GM19238 (cell line): ENCODE data around the gene ARFGAP2.
"Not testable (repeated sequence)": the region's sequence is repeated elsewhere in the genome, so short reads cannot be mapped to it uniquely, and the experiment has no call there.

Experiments
- DNase-seq: peaks from one replicate; pipeline ENCODE4 v3.0.0; 2011; ENCODE audit warnings: low spot score; ENCODE audit not compliant: insufficient read length

Gene ARFGAP2

DNA sequence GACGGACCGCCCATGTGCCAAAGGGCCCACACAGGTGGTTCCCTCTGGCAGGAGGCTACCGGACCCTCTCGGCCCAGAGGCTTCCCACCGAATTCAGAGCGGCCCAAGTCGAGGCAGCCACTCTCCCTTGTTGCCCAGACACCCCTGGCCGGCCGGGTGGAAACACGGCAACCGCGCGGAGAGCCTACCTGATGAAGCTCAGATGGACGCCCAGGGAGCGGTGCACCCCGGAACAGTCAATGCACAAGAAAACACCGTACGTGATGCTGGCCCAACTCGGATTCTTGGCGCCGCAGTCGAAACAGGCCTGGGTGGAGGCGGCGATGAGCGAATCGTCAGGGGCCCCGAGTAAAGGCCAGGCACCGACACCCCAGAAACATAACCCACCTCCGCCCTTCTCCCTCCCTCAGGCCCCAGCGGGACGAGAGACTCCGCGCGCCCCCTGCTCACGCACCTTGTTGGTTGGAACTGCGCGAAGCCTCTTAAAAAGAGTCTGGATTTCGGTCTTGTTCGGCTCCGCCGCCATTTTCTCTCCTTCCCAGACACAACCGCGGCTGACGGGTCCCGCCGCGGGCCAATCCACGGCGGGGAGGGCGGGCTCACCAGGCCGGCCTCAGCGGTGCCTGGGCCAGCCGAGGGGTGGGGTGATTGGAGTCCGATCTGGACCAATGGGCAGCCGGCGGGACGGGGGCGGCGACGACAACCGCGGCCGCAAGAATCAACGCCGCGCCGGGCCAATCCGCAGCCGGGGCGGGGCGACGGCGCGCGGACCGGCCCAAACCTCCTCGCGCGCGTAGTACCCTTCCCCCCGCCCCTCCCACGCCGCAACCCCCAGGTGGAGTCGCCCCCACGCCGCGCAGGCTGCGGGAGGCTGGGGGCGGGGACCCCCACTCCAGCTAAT, at the start of gene ARFGAP2:
TSS of gene ARFGAP2 (minus strand) at position 552 of the 901 bp plus-strand sequence. CDS start at position 526, 26 bp downstream.
- DNase-seq = peak; percentile 100

DNA sequence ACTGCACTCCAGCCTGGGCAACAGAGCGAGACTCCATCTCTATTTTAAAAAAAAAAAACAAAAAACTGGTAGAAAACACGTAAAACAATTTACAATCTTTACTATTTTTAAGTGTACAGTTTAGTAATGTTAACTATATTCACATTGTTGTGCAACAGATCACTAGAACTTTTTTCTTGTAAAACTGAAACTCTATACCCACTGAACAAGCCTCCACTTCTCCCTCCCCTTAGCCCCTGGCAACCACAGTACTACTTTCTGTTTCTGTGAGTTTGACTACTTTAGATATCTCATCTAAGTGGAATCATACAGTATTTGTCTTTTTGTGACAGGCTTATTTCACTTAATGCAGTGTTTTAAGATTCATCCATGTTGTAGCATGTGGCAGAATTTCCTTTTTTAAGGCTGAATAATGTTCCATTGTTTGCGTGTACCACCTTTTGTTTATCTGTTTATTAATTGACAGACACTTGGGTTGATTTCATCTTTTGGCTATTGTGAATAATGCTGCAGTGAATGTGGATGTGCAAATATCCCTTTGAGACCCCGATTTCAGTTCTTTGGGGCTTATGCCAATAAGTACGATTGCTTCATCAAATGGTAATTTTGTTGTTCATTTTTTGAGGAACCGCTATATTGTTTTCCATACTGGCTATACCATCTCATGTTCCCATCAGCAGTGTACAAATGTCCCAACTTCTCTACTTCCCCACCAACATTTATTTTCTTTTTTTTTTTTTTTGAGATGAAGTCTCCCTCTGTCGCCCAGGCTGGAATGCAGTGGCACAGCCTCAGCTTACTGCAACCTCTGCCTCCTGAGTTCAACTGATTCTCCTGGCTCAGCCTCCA, 49.1 kb upstream of the ARFGAP2 start:
- DNase-seq = no peak

DNA sequence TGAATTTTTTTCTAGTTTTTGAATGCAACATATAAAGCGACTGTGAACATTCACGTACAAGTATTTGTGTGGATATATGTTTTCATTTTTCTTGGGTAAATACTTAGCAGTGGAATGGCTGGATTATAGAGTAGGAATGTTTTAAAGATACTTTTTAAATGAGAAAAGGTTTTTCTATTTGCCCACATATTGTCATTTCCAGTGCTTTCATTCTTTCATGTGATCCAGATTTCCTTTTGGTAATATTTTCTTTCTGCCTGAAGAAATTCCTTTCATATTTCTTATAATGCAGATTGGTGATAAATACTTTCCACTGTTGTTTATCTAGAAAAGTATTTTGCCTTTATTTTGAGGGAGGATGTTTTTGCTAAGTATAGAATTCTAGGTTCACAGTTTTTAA, 46.0 kb upstream of the ARFGAP2 start:
- no peak for DNase-seq

DNA sequence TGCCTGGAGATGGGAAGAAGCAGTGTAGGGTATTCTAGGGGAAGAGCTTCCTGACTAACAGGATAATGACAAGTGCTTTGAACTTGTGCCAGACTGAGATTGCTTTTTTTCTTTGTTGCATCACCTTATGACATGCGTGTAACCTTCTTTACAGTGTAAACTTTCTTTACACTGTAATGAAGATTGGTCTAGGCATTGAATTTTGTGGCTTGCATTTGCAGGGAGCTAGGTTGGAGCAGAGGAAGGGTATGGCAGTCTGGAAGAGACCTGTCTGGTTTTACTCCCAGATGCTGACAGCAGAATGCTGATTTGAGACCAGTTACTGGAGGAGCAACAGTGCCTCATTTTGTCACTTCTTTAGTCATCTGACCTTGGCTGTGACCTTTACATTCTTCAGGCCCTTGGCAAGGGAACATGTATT, 43.7 kb upstream of the ARFGAP2 start:
- no peak for DNase-seq

DNA sequence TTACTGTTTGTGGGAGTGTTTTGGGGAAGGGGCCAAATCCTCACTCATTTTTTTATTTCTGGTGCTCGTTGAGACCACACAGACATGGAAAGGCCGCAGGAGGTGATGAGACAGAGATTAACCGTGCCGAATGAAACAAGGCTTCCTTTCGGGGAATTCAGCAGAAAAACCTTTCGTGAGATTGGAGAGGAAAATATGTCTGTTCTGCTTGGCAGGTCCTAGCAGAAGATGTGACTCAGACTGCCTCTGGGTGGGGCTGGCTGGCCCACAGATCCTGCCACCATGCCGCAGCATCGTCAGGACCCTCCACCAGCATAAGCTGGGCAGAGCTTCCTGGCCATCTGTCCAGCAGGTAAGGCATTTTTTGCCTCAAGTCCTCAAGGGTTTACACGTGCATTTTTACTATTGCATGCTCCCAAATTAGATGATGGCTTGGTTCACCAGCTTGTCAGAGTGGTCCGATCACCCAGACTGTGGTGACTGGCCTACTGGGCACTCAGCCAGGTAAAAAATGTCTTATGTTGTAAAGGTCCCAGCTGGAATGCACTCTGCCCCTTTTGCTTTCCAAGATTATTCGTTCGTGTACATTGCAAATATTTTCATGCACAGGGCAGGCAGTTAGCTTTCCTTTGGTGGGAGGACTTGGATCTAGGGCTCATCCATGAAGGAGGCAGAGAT, 39.6 kb upstream of the ARFGAP2 start:
- peak; percentile 18 for DNase-seq

DNA sequence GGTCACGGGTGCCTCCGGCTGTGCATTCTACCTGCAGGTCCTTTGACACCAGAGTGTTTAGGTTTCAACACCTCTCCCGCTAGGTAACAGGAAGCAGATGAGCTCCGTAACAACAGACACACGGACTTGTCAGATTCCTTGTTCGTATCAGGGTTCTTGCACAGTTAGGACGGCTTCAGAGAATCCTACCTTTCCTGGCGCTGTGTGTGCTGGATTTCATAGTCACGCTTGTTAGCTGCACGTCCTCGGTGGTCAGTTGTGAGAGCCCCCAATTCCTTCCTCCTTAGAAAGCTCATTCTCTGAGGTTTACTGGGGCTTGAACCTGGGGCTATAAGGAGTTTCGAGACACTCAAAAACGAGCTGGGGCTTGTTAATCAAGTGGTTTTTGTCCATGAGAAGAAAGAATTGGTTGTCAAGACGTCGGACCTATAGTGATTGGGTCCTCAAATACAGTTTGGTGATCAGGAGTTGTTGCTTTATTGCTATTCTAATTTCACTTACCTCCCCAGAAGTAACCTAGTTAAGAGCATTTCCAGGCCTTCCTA, 38.8 kb upstream of the ARFGAP2 start:
- no peak for DNase-seq

GRCh38 chr11:47213950-47214565, 37.4 kb upstream of the ARFGAP2 start:
- peak; percentile 67 for DNase-seq

- DNase-seq = no peak
Measured at GRCh38 chr11:47212938-47213337, 36.3 kb upstream of the ARFGAP2 start.

GRCh38 chr11:47208628-47209027, 31.9 kb upstream of the ARFGAP2 start:
- no peak for DNase-seq

- DNase-seq = not testable (repeated sequence)
Measured at GRCh38 chr11:47208008-47208552, 31.4 kb upstream of the ARFGAP2 start.

DNA sequence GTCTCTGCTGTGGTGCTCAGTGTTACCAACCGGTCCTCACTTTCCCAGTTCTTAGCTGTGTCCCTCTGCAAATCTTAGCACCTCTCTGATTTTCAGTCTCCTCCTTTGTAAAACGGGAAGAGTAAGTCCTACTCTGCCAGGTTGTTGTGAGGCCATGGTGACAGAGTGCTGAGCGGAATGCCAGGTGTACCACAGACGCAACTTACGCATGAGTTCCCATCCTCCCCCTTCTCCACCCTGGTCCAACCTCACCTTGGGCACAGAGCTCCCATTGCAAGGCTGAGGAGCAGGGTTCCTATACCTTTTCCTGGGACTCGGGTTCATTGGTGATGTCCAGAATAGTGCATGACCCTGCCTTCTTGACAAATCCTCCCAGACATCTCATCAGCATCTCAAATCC, 30.8 kb upstream of the ARFGAP2 start:
- no peak for DNase-seq

- not testable (repeated sequence) for DNase-seq
Measured at GRCh38 chr11:47206577-47206976, 29.9 kb upstream of the ARFGAP2 start.

- no peak for DNase-seq
Measured at GRCh38 chr11:47204637-47204989, 27.9 kb upstream of the ARFGAP2 start.

- no peak for DNase-seq
Measured at GRCh38 chr11:47202576-47202975, 25.9 kb upstream of the ARFGAP2 start.

- DNase-seq = no peak
Measured at GRCh38 chr11:47201015-47201414, 24.3 kb upstream of the ARFGAP2 start.

DNA sequence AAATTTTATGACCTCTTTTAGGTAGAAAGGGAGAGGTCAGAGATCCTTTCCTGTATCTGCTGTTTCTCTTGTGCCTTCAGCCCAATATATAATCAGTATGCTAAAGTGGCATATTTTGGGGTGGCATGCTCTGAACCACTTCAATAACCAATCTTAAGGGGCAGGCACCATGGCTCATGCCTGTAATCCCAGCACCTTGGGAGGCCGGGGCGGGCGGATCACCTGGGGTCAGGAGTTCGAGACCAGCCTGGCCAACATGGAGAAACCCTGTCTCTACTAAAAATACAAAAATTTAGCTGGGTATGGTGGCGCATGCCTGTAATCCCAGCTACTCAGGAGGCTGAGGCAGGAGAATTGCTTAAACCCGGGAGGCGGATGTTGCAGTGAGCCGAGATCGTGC, 21.5 kb upstream of the ARFGAP2 start:
- DNase-seq = not testable (repeated sequence)

GRCh38 chr11:47192111-47192510, 15.4 kb upstream of the ARFGAP2 start:
- no peak for DNase-seq

DNA sequence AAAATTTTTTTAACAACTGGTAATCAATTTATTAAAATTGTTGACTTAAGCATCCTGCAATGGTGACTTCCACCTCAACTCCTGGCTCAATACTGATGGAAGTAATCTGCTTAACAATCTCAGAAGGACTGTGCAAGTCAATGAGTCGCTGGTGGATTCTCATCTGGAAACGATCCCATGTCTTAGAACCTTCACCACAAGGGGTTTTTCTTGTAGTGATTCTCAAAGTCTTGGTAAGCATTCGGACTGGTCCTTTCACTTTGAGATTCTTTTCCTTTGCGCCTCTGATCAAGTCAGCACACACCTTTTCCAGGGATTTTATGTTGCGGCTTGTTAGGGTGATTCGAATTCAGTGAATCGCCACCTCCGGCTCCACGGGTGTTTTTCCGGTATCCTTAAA, 14.5 kb upstream of the ARFGAP2 start:
- DNase-seq = not testable (repeated sequence)

- no peak for DNase-seq
Measured at GRCh38 chr11:47189100-47189834, 12.6 kb upstream of the ARFGAP2 start.

GRCh38 chr11:47188259-47188658, 11.6 kb upstream of the ARFGAP2 start:
- DNase-seq = no peak
